GM12878 (cell line): ENCODE data around the gene MUTYH. TPM values are rescaled to one million over a fixed set of nuclear protein-coding genes. Genes with fewer than 3 reads are reported as not detected.

ENCODE experiments used
- ATAC-seq: fragments of 200-7000 bp; cut with Tn5 transposase; 3 replicates; pipeline ENCODE4 v1.9.1; 2020; ENCODE audit warnings: mild to moderate bottlenecking, moderate library complexity
- BruUV-seq: library from RNA; stranded (reverse); fragments of 400-500 nt; replicated peaks from 2 replicates; lab custom pipeline; 2021; lab: Mats Ljungman, UMichigan
- CTCF ChIA-PET: fragments of 300-600 bp; sonication (Branson Sonifier 250); formaldehyde crosslinking; extraction: SDS; loops from one replicate; lab custom pipeline; 2021; ENCODE audit warnings: inconsistent platforms; lab: Yijun Ruan, JAX
- POLR2A ChIA-PET: fragments of 350-600 bp; formaldehyde crosslinking; extraction: SDS; loops from one replicate; lab custom pipeline; 2021; ENCODE audit warnings: inconsistent platforms; lab: Charles Lee
- RAD21 ChIA-PET: fragments of 300-600 bp; sonication (Branson Sonifier 250); formaldehyde crosslinking; loops from one replicate; lab custom pipeline; 2023; ENCODE audit warnings: antibody characterized with exemption; ENCODE audit not compliant: unreplicated experiment; lab: Charles Lee
- SMC1A ChIA-PET: fragments of 300-600 bp; sonication (Branson Sonifier 250); formaldehyde crosslinking; loops from one replicate; lab custom pipeline; 2023; ENCODE audit not compliant: unreplicated experiment, uncharacterized antibody; lab: Charles Lee
- DNase-seq: peaks from one replicate; pipeline ENCODE4 v3.0.0-alpha.2; 2011; ENCODE audit warnings: low read depth, low spot score
- FAIRE-seq: peaks from 3 replicates; lab custom pipeline; 2011; peaks lifted over from hg19 to GRCh38; lab: Jason Lieb, UNC
- H2AFZ ChIP-seq: 2 replicates; pipeline ENCODE4 v1.6.0; 2011; ENCODE audit warnings: low read depth, low read length, control low read depth; ENCODE audit not compliant: control insufficient read depth
- H3K27ac ChIP-seq: 2 replicates; pipeline ENCODE4 v1.5.1; 2011; ENCODE audit warnings: control low read depth; ENCODE audit not compliant: control insufficient read depth, insufficient read depth
- H3K27me3 ChIP-seq, 2 experiments: replicated peaks in 1 of 2; 2 replicates each; pipeline versions ENCODE4 v1.6.0 to v1.6.1; 2011; ENCODE audit warnings: low read length in 1 of 2; ENCODE audit not compliant: control insufficient read depth in 2 of 2, insufficient read depth in 2 of 2
- H3K36me3 ChIP-seq, 2 experiments: 2 replicates each; pipeline ENCODE4 v1.5.1; 2011; ENCODE audit warnings: low read length in 1 of 2; ENCODE audit not compliant: control insufficient read depth in 2 of 2, insufficient read depth in 2 of 2
- H3K4me1 ChIP-seq: 2 replicates; pipeline ENCODE4 v1.6.1; 2011; ENCODE audit warnings: mild to moderate bottlenecking, low read length, moderate library complexity, mixed read lengths; ENCODE audit not compliant: control insufficient read depth, insufficient read depth
- H3K4me2 ChIP-seq: 2 replicates; pipeline ENCODE4 v1.6.0; 2011; ENCODE audit warnings: control low read depth; ENCODE audit not compliant: control insufficient read depth, insufficient read depth
- H3K4me3 ChIP-seq: fragments of 200-600 bp; sonication (generic); 2 replicates; pipeline ENCODE4 v1.5.1; 2016
- H3K79me2 ChIP-seq: 2 replicates; pipeline ENCODE4 v1.6.0; 2011; ENCODE audit warnings: low read length; ENCODE audit not compliant: control insufficient read depth, insufficient read depth
- H3K9ac ChIP-seq: 2 replicates; pipeline ENCODE4 v1.8.0; 2011; ENCODE audit warnings: low read length, control low read depth, mixed read lengths; ENCODE audit not compliant: control insufficient read depth, insufficient read depth
- H3K9me3 ChIP-seq: replicated peaks from 3 replicates; pipeline ENCODE4 v1.5.1; 2011; ENCODE audit warnings: mild to moderate bottlenecking, low read length; ENCODE audit not compliant: control insufficient read depth, insufficient read depth
- H4K20me1 ChIP-seq: 2 replicates; pipeline ENCODE4 v1.6.0; 2011; ENCODE audit not compliant: control insufficient read depth, insufficient read depth
- CUX1 ChIP-seq: IDR thresholded peaks from 2 replicates; pipeline ENCODE4 v1.6.1; 2012; ENCODE audit warnings: improper control_type of control experiment, low read depth, low read length; ENCODE audit not compliant: insufficient replicate concordance
- MYB ChIP-seq: fragments of 150-350 bp; IDR thresholded peaks from 2 replicates; pipeline ENCODE4 v1.6.1; 2014; ENCODE audit warnings: mild to moderate bottlenecking, low read depth, low read length, borderline replicate concordance
- RAD51 ChIP-seq: fragments of 450-650 bp; IDR thresholded peaks from 2 replicates; pipeline ENCODE4 v1.6.1; 2016; ENCODE audit warnings: moderate library complexity, mild to moderate bottlenecking, inconsistent platforms
- SKIL ChIP-seq: fragments of 450-650 bp; IDR thresholded peaks from 2 replicates; pipeline ENCODE4 v1.6.1; 2017; ENCODE audit warnings: mild to moderate bottlenecking, low read depth, inconsistent platforms; ENCODE audit not compliant: poor library complexity, severe bottlenecking
- SMAD1 ChIP-seq: fragments of 450-650 bp; IDR thresholded peaks from 2 replicates; pipeline ENCODE4 v1.6.1; 2018; ENCODE audit warnings: mild to moderate bottlenecking, low read depth; ENCODE audit not compliant: partially characterized antibody
- SMAD5 ChIP-seq: IDR thresholded peaks from 2 replicates; pipeline ENCODE4 v1.6.1; 2016; ENCODE audit warnings: antibody characterized with exemption, low read depth
- STAT1 ChIP-seq: fragments of 450-650 bp; conservative IDR thresholded peaks from 2 replicates; pipeline ENCODE4 v1.6.1; 2014; ENCODE audit warnings: antibody characterized with exemption, mild to moderate bottlenecking
- SUZ12 ChIP-seq: fragments of 200-600 bp; sonication (generic); IDR thresholded peaks from one replicate; pipeline ENCODE4 v1.6.1; 2018; ENCODE audit warnings: antibody characterized with exemption, mild to moderate bottlenecking; ENCODE audit not compliant: unreplicated experiment
- YY1 ChIP-seq: IDR thresholded peaks from 2 replicates; pipeline ENCODE4 v1.6.1; 2011; ENCODE audit warnings: low read depth, mild to moderate bottlenecking, low read length
- ZBTB40 ChIP-seq: fragments of 450-650 bp; IDR thresholded peaks from 2 replicates; pipeline ENCODE4 v1.6.1; 2016; ENCODE audit warnings: mild to moderate bottlenecking, moderate library complexity, borderline replicate concordance
- ZNF384 ChIP-seq: IDR thresholded peaks from 2 replicates; pipeline ENCODE4 v1.6.1; 2012; ENCODE audit warnings: low read depth, mild to moderate bottlenecking, low read length, improper control_type of control experiment, borderline replicate concordance
- WGBS: methylation state at CpG from one replicate; pipeline ENCODE4 v1.1.6; 2016; ENCODE audit warnings: low lambda C conversion rate; ENCODE audit not compliant: insufficient replicate concordance, insufficient coverage; ENCODE audit errors: missing lambda C conversion rate; 5-methylcytosine and 5-hydroxymethylcytosine counted together
- in situ Hi-C: fragments of 300-500 bp; cut with MboI; formaldehyde crosslinking; loops from 9 replicates; pipeline ENCODE4 v1.14.3; 2018; ENCODE audit warnings: mixed read lengths
- intact Hi-C: fragments of 100-400 bp; cut with micrococcal nuclease; formaldehyde crosslinking; loops from one replicate; pipeline ENCODE4 v1.14.2; 2022; ENCODE audit not compliant: unreplicated experiment
- polyA plus RNA-seq, 11 experiments: library from polyadenylated mRNA; depleted of rRNA in 4 of 11; unstranded in 6 of 11; stranded (reverse) in 5 of 11; fragments of >200 nt; fragmentation: Nextera tagmentation in 4 of 11; fragmentation: Illumina TruSeq in 1 of 11; extraction: Ambion mirVana in 4 of 11; extraction: Trizol in 1 of 11; gene quantifications; 1 replicate in 1 of 11; 2 replicates in 10 of 11; pipeline versions ENCODE4 v1.2.1 to v1.2.3, GENCODE V29; 2011 to 2016; ENCODE audit warnings: inconsistent platforms in 2 of 11, missing spikeins in 2 of 11, low read depth in 1 of 11
- total RNA-seq, 4 experiments: library from RNA; depleted of rRNA in 3 of 4; stranded (reverse); fragments of >200 nt in 3 of 4; fragmentation: Illumina TruSeq in 1 of 4; extraction: Trizol in 1 of 4; gene quantifications; 2 replicates each; pipeline versions ENCODE4 v1.2.1 to v1.2.3, GENCODE V29; 2013 to 2021

The MUTYH gene
- total and polyA plus RNA-seq, 10 of the 15 experiments (the other 5 are each of a cell fraction or from before 2014, with no cell fraction given): 2.5 to 42.0 (median 30.0) TPM

- no peak for TF ChIP-seq YY1
- TF ChIP-seq ZNF384: no peak
- TF ChIP-seq ZBTB40: no peak
- no peak for TF ChIP-seq SMAD5
Measured at GRCh38 chr1:45321444-45321843, 18.8 kb downstream of the MUTYH start (continued).

GRCh38 chr1:45319761-45320160 lies 20.5 kb downstream of the MUTYH start:
- ChIA-PET POLR2A (interaction anchor here (0.6 to 1.8 kb wide), 4 partner anchors 13 to 286 kb away, joined by 3 to 6 read pairs (median 4); partner anchors contain the start of genes MUTYH and TOE1), SMC1A (interaction anchor here (1.3 to 9.2 kb wide), 3 partner anchors 13 to 41 kb away, joined by 3 to 57 read pairs (median 17); partner anchors contain the start of genes MUTYH and TOE1), CTCF (interaction anchor here (1.4 kb wide), 1 partner anchor 7 kb away, joined by 4 read pairs; no protein-coding TSS in a partner anchor), RAD21 (interaction anchor here (0.6 to 1.4 kb wide), 2 partner anchors 13 to 364 kb away, joined by 3 to 6 read pairs; no protein-coding TSS in a partner anchor)
- in situ Hi-C loops: no loop called here
- no TSS peak for BruUV-seq
- no peak for ATAC-seq
- H3K27ac ChIP-seq: no peak overlapping the region
- no peaks in the 10 kb centered on the region for H3K36me3 ChIP-seq
- H3K9ac ChIP-seq: no peak overlapping the region
- intact Hi-C loops: no loop called here
- H4K20me1 ChIP-seq: no peaks in the 10 kb centered on the region
- H3K79me2 ChIP-seq: no peaks in the 10 kb centered on the region
- no peaks in the 10 kb centered on the region; the same call in 2 of the 3 replicates for H3K9me3 ChIP-seq
- H2AFZ ChIP-seq: no peak overlapping the region
- no peak overlapping the region for H3K4me3 ChIP-seq
- peaks cover 8% of the 10 kb centered on the region; the same call in 1 of the 2 replicates for H3K4me1 ChIP-seq
- H3K27me3 ChIP-seq: no peaks in the 10 kb centered on the region
- 97% methylated on average over 4 of the region's 4 CpGs for WGBS
- FAIRE-seq: no peak
- no peak for DNase-seq
- H3K4me2 ChIP-seq: no peak overlapping the region
- no peak for TF ChIP-seq CUX1
- TF ChIP-seq MYB: no peak
- TF ChIP-seq SUZ12: no peak
- TF ChIP-seq STAT1: no peak
- no peak for TF ChIP-seq SKIL
- TF ChIP-seq RAD51: no peak
- TF ChIP-seq SMAD1: no peak
